Panc1 (cell line): ENCODE data around the gene HTT-AS. TPM values are rescaled to one million over a fixed set of nuclear protein-coding genes. Genes with fewer than 3 reads are reported as not detected.

Source experiments
- ATAC-seq: fragments of 200-7000 bp; cut with Tn5 transposase; 2 replicates; pipeline ENCODE4 v1.9.1; 2020; ENCODE audit warnings: mild to moderate bottlenecking, moderate library complexity
- BruUV-seq: library from RNA; stranded (reverse); fragments of 400-500 nt; replicated peaks from 2 replicates; lab custom pipeline; 2021; lab: Mats Ljungman, UMichigan
- CTCF ChIA-PET: fragments of 300-600 bp; sonication (Branson Sonifier 250); formaldehyde crosslinking; loops from one replicate; lab custom pipeline; 2022; ENCODE audit warnings: antibody characterized with exemption; lab: Charles Lee
- POLR2A ChIA-PET: fragments of 300-600 bp; sonication (Branson Sonifier 250); formaldehyde crosslinking; loops from one replicate; lab custom pipeline; 2022; ENCODE audit warnings: antibody characterized with exemption; lab: Charles Lee
- DNase-seq: peaks from one replicate; pipeline ENCODE4 v3.0.0-alpha.2; 2010; ENCODE audit warnings: low read depth, low spot score
- H3K27ac ChIP-seq: 2 replicates; pipeline ENCODE4 v1.5.1; 2011; ENCODE audit warnings: mild to moderate bottlenecking, low read length, inconsistent platforms
- H3K27me3 ChIP-seq: fragments of 200-500 bp; sonication (Bioruptor generic); 2 replicates; pipeline ENCODE4 v1.6.0; 2014; ENCODE audit warnings: low read length, inconsistent platforms; ENCODE audit not compliant: control insufficient read depth, insufficient read depth
- H3K36me3 ChIP-seq: fragments of 200-500 bp; sonication (Bioruptor generic); 2 replicates; pipeline ENCODE4 v1.5.1; 2014; ENCODE audit warnings: inconsistent platforms, mild to moderate bottlenecking, low read length, moderate library complexity; ENCODE audit not compliant: control insufficient read depth, insufficient read depth
- H3K4me1 ChIP-seq: 2 replicates; pipeline ENCODE4 v1.5.1; 2011; ENCODE audit warnings: inconsistent platforms, mild to moderate bottlenecking, low read length, moderate library complexity; ENCODE audit not compliant: control insufficient read depth, insufficient read depth
- H3K4me3 ChIP-seq, 2 experiments: 2 replicates each; pipeline ENCODE4 v1.5.1; 2011 to 2012; ENCODE audit warnings: low read depth in 2 of 2, low read length in 2 of 2, mild to moderate bottlenecking in 2 of 2, inconsistent platforms in 1 of 2, moderate library complexity in 1 of 2
- H3K9me3 ChIP-seq: fragments of 200-500 bp; sonication (Bioruptor generic); 2 replicates; pipeline ENCODE4 v1.5.1; 2014; ENCODE audit warnings: low read depth, mild to moderate bottlenecking, inconsistent platforms, low read length, moderate library complexity; ENCODE audit not compliant: control insufficient read depth, insufficient read depth
- POLR2AphosphoS5 ChIP-seq: IDR thresholded peaks from 2 replicates; pipeline ENCODE4 v1.6.1; 2012; ENCODE audit warnings: mild to moderate bottlenecking, low read depth, low read length, moderate library complexity
- SIN3A ChIP-seq: IDR thresholded peaks from 2 replicates; pipeline ENCODE4 v1.6.1; 2012; ENCODE audit warnings: low read depth, mild to moderate bottlenecking, low read length, moderate library complexity, borderline replicate concordance; ENCODE audit not compliant: insufficient read depth
- TCF7L2 ChIP-seq: IDR thresholded peaks from 2 replicates; pipeline ENCODE4 v1.6.1; 2011; ENCODE audit warnings: mild to moderate bottlenecking, low read depth, low read length, inconsistent platforms
- in situ Hi-C: cut with HindIII; loops from 2 replicates; pipeline ENCODE4 v1.10.0; 2016; ENCODE audit warnings: low sequenced_read_pairs, low pct_unique_long_range_greater_than_20kb
- intact Hi-C: fragments of 100-400 bp; cut with micrococcal nuclease; formaldehyde crosslinking; loops from one replicate; pipeline ENCODE4 v1.10.0; 2022; ENCODE audit not compliant: unreplicated experiment
- total RNA-seq: library from RNA; stranded (reverse); gene quantifications from one replicate; pipeline ENCODE4 v1.2.1, GENCODE V29; 2021; ENCODE audit not compliant: unreplicated experiment
- TF ChIP-seq, protein P1 (sequence below): fragments of 450-650 bp; IDR thresholded peaks from 2 replicates; pipeline ENCODE4 v1.5.1; 2017; ENCODE audit warnings: mild to moderate bottlenecking
- TF ChIP-seq, protein P2 (sequence below), 2 experiments: IDR thresholded peaks; 2 replicates each; pipeline ENCODE4 v1.6.1; 2011 to 2012; ENCODE audit warnings: low read depth in 2 of 2, control low read depth in 1 of 2, low read length in 1 of 2, mild to moderate bottlenecking in 1 of 2, moderate library complexity in 1 of 2; ENCODE audit not compliant: insufficient read depth in 1 of 2

The HTT-AS gene
- total RNA-seq, 1 experiment from 2014 or later, result not detected

DNA sequence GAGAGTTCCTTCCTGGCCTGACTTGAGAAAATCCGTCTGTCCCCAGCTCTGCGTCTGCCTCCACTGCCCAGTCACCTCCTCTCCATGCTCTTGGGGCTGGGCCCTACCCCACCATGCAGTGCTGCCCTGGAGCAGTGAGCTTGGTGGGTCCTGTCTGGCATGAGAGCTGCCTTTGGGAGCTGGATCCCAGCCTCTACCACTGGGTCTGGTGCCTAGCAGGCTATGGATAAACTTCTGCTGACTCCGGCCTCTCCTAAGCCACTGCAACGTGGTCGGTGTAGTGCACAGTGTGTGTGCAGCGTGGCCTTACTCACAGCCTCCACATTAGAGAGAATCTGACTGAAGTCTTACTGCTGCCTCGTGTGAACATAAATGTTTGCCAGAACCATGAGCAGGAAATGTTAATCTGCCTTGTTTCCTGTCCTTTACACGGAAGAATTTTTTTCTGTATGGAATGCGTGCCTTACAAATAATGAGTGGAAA lies 47.8 kb upstream of the HTT-AS start:
- no peak for DNase-seq
- POLR2A ChIA-PET, result no interaction called here
- Histone ChIP-seq H3K36me3 (0 out of 2 replicates have a peak, but pooled peaks cover 4% of the 10 kb centered on the region), H3K9me3 (no peaks in the 10 kb centered on the region), H3K4me1 (no peaks in the 10 kb centered on the region), H3K27me3 (no peaks in the 10 kb centered on the region), H3K27ac (no peak overlapping the region), H3K4me3 (no peak overlapping the region)
- TF ChIP-seq, protein P1, sequence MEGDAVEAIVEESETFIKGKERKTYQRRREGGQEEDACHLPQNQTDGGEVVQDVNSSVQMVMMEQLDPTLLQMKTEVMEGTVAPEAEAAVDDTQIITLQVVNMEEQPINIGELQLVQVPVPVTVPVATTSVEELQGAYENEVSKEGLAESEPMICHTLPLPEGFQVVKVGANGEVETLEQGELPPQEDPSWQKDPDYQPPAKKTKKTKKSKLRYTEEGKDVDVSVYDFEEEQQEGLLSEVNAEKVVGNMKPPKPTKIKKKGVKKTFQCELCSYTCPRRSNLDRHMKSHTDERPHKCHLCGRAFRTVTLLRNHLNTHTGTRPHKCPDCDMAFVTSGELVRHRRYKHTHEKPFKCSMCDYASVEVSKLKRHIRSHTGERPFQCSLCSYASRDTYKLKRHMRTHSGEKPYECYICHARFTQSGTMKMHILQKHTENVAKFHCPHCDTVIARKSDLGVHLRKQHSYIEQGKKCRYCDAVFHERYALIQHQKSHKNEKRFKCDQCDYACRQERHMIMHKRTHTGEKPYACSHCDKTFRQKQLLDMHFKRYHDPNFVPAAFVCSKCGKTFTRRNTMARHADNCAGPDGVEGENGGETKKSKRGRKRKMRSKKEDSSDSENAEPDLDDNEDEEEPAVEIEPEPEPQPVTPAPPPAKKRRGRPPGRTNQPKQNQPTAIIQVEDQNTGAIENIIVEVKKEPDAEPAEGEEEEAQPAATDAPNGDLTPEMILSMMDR, result no peak
- no peak for TF ChIP-seq TCF7L2
- no peak for TF ChIP-seq POLR2AphosphoS5
- TF ChIP-seq SIN3A, result no peak
- TF ChIP-seq, protein P2, sequence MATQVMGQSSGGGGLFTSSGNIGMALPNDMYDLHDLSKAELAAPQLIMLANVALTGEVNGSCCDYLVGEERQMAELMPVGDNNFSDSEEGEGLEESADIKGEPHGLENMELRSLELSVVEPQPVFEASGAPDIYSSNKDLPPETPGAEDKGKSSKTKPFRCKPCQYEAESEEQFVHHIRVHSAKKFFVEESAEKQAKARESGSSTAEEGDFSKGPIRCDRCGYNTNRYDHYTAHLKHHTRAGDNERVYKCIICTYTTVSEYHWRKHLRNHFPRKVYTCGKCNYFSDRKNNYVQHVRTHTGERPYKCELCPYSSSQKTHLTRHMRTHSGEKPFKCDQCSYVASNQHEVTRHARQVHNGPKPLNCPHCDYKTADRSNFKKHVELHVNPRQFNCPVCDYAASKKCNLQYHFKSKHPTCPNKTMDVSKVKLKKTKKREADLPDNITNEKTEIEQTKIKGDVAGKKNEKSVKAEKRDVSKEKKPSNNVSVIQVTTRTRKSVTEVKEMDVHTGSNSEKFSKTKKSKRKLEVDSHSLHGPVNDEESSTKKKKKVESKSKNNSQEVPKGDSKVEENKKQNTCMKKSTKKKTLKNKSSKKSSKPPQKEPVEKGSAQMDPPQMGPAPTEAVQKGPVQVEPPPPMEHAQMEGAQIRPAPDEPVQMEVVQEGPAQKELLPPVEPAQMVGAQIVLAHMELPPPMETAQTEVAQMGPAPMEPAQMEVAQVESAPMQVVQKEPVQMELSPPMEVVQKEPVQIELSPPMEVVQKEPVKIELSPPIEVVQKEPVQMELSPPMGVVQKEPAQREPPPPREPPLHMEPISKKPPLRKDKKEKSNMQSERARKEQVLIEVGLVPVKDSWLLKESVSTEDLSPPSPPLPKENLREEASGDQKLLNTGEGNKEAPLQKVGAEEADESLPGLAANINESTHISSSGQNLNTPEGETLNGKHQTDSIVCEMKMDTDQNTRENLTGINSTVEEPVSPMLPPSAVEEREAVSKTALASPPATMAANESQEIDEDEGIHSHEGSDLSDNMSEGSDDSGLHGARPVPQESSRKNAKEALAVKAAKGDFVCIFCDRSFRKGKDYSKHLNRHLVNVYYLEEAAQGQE (IDR thresholded peaks at IDR 0.05; ENCODE audit: insufficient read depth in 1 of 2, low read depth in 2 of 2, low read length in 1 of 2), result no peak
- CTCF ChIA-PET, result no interaction called here
- no peak for ATAC-seq
- intact Hi-C loops, result no loop called here
- no TSS peak for BruUV-seq
- in situ Hi-C loops, result no loop called here

DNA sequence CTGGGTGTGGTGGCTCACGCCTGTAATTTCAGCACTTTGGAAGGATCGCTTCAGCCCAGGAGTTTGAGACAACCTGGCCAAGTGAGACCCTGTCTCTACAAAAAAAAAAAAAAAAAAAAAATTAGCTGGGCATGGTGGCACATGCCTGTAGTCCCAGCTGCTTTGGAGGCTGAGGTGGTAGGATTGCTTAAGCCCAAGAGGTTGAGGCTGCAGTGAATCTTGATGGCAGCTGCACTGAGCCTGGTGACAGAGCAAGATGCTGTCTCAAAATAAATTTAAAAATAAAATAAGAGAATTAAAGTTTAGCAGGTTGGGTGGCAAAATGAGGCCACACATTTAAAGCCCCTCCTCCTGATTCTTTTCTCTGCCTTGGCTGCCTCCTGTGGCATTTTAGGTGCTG lies 47.3 kb upstream of the HTT-AS start:
- no TSS peak for BruUV-seq
- no peaks in the 10 kb centered on the region for H3K4me1 ChIP-seq
- ChIA-PET POLR2A (no interaction called here), CTCF (no interaction called here)
- no peaks in the 10 kb centered on the region for H3K9me3 ChIP-seq
- no peaks in the 10 kb centered on the region for H3K27me3 ChIP-seq
- no peak overlapping the region for H3K4me3 ChIP-seq
- TF ChIP-seq, protein P2 (IDR thresholded peaks at IDR 0.05; ENCODE audit: insufficient read depth in 1 of 2, low read depth in 2 of 2, low read length in 1 of 2), result no peak
- TF ChIP-seq, protein P1, result no peak
- no peak for TF ChIP-seq SIN3A
- 0 out of 2 replicates have a peak, but pooled peaks cover 4% of the 10 kb centered on the region for H3K36me3 ChIP-seq
- DNase-seq (no peak), ATAC-seq (no peak)
- in situ Hi-C loops (no loop called here), intact Hi-C loops (no loop called here)
- H3K27ac ChIP-seq, result no peak overlapping the region
